CD4-positive, alpha-beta T cell treated with Interleukin-17A for 1 hour (primary cell): ENCODE data around the gene CELSR1.

Experiments used
- DNase-seq: peaks from one replicate; pipeline ENCODE4 v3.0.0-alpha.2; 2020

The CELSR1 gene, protein sequence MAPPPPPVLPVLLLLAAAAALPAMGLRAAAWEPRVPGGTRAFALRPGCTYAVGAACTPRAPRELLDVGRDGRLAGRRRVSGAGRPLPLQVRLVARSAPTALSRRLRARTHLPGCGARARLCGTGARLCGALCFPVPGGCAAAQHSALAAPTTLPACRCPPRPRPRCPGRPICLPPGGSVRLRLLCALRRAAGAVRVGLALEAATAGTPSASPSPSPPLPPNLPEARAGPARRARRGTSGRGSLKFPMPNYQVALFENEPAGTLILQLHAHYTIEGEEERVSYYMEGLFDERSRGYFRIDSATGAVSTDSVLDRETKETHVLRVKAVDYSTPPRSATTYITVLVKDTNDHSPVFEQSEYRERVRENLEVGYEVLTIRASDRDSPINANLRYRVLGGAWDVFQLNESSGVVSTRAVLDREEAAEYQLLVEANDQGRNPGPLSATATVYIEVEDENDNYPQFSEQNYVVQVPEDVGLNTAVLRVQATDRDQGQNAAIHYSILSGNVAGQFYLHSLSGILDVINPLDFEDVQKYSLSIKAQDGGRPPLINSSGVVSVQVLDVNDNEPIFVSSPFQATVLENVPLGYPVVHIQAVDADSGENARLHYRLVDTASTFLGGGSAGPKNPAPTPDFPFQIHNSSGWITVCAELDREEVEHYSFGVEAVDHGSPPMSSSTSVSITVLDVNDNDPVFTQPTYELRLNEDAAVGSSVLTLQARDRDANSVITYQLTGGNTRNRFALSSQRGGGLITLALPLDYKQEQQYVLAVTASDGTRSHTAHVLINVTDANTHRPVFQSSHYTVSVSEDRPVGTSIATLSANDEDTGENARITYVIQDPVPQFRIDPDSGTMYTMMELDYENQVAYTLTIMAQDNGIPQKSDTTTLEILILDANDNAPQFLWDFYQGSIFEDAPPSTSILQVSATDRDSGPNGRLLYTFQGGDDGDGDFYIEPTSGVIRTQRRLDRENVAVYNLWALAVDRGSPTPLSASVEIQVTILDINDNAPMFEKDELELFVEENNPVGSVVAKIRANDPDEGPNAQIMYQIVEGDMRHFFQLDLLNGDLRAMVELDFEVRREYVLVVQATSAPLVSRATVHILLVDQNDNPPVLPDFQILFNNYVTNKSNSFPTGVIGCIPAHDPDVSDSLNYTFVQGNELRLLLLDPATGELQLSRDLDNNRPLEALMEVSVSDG (N-terminal part only)

DNA sequence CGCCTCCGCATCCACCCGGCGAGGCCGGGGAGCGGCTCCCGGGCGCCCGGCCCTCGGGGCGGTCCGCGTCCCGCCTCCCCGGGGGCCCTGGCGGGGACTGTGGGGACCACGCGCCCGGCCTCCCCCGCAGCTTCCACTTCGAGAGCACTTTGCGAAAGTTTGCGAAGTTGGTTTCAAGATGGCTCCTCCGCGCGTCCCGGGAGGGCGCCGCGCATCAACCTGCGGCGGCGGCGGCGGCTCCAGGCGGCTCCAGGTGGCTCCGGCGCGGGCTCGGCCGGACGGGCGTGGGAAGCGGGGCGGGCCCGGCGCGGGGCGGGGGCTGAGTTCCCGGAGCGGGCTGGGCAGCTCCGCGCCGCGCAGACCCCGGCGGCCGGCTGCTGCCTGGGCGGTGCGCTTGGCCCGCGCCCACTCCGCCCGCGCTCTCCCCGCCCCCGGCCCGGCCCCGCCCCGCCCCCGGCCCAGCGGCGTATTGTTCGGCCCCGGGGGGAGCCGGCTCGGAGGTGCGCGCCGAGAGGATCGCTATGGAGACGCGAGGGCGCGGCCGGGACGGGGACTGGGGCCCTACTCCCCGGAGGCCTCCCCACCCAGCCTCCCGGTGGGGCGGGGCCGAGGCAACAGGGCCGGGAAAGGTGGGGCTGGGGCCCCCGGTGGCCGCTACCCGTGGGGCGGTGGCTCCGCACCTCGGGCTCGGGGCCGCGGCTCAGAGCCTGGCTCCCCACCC, at the start of gene CELSR1:
TSS of gene CELSR1 (minus strand) at position 396 of the 721 bp plus-strand sequence. CDS start 450 bp downstream, outside the sequence.
- DNase-seq = peak; percentile 10

DNA sequence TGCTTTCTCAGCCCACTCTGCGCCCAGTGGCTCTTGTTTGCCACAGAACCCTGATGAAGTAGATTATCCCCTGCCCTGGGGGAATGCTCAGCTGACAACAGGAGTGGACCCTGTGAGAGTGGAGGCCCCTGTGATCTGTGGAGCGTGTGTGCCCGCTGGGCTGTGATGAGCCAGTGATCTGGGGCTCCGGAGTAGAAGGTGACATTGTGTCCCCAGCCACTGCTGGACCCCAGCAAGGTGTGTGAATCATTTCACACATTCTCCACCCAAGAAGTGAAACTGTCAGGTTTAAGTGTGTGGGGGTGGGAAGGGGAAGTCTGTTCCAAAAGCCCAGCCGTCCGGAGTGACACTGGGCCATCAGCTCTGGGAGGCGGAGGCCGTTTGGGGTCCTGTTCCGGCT, 49.6 kb upstream of the CELSR1 start:
- no peak for DNase-seq

DNA sequence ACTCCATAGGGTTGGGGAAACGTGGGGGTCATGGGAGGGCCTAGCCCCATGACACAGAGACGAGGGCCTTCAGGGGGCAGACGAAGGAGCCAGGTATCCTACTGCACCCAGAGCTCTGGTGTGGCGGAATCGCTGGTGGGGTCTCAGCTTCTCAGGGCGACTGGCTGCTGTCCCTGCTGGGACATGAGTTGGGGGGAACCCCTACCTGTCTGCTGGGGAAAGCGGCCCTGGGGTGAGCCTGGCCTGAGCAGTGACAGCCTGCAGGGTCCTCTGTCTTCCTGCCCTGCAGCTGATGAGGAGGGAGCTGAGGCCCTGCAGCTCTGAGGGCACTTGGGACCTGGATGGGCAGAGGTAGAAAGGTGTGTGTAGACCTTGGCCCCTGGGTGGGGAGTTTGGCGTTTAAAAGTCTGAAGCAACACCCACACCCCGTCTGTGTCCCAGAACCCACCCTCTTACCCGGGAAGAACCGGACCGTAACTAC, 49.2 kb upstream of the CELSR1 start:
- DNase-seq = no peak

DNA sequence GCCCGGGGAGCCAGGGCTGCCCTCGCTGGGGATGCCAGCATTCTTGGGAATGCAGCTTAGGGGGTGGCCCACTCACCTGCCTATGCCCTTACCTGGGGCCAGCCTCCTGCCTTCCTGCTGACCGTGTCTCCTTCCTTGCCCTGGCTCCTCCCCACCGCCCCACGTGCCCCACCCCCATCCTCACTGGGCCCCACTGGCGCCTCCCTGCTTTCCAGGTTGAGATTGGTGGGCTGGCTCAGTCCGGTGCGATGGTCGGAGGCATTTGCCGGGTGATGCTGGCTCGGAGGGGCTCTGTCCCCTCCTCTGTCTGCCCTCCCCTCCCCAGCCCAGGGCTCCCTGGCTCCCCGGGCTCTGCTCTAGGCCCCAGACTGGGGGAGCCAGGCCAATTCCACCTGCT, 48.7 kb upstream of the CELSR1 start:
- DNase-seq = no peak

DNA sequence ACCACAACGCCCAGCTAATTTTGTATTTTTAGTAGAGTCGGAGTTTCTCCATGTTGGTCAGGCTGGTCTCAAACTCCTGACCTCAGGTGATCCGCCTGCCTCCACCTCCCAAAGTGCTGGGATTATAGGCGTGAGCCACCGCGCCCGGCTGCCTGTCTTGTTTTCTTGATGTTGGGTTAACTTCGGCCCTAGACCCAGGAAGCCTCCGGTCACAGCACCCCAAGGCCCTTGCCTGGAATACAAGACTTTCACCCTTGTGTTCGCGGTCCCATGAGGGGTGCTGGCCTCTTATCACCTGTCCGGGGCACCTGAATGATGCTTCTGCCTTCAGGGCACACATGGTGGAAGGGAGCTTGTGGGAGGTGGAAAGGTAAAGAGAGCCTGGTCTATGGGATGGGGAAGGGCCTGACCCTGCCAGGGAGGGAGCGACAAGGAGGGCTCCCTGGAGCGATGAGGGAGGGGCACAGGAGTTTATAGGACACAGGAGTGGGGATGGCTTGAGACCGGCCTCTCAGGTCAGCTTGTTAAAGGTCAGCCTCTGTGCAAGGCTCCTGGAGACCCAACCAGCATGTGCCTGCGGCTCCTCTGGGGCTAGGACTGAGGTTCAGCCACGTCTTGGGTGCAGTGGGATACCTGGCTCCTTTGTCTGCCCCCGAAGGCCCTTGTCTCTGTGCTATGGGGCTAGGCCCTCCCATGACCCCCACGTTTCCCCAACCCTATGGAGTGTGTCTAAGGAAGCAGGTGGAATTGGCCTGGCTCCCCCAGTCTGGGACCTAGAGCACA, 48.1 kb upstream of the CELSR1 start:
- no peak for DNase-seq

DNA sequence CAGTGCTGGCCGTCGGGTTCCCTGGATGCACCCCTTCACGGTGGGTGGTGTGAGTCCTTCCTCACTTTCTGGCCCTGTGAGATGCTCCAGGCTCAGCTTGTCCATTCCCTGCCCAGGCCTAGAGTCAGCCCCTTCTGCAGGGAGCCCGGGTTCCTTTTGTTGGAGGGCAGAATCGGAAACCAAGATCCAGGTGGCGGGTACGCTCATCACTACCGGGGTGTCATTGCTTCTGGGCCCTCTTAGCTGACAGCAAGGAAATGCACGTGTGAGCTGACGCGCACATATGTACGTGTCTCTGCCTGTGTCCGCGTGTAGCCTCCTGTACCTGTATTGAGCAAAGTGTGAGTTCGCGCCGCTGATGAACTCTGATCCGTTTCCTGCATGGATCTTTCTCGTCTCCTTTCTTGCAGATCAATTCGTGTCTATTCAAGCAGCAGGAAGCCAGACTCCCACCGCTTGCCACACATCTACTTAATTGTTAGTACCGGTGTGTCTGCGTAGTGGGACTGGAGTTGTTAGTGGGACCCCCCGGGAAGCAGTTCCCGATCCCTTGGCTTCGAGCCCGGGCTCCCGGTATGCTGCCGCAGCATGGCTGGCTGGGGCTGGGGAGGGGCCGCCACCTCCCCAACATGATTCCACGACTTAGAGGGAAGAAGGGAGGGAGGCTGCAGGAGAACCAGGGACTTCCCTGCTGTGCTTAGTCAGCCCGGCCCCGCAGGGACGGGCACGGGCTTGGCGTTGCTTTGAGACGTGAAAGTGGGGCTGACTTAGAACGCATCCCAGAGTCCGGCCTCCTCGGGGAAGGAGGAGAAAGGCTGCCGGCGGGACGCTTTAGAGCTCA, 46.9 kb upstream of the CELSR1 start:
- no peak for DNase-seq

DNA sequence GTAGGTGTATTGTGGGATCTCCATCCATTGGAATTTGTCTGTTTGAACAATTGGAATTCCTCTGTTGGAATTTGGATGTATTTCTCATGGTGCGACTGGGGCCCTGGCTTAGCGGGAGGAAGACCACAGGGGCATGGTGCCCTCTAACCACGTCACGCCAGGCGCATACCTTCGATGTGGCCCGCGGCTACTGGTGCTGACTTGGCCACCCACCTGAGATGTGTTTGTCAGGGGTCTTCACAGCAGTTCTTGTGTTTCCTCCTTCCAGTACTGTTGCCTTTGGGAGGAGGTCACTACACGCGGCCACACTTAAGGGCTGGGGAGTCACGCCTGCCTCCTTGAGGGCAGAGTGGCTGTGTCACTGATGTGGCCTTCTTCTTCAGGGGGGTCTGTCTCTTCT, 46.2 kb upstream of the CELSR1 start:
- no peak for DNase-seq

DNA sequence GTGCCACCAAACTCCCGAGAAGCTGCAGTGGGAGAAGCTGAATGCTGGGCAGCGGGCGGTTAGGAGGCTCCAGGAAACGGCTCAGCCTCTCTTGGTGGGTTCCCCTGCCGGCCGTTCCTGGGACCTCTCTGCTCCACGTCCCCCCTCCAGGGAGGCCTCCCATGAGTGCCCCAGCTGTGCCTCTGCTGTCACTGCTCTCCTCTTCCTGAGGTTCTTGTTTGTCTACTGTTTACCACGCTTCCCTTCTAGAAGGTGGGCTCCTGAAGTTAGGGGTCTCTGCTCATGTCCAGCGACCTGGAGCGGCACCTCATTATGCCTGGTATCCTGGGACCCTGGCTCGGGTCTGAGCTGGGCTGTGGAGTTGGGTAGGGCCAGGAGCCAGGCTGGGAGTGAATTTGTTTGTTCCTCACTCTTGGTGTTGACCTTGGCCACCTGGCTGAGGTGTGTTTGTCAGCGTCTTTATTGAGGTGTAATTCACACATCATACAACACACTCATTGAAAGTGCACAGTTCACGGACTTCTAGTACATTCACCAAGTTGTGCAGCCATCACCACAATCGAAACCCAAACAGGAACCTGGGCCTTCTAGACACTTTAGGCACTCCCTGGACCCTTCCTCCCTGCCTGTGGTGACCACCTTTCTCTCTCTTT, 45.0 kb upstream of the CELSR1 start:
- DNase-seq = no peak

DNA sequence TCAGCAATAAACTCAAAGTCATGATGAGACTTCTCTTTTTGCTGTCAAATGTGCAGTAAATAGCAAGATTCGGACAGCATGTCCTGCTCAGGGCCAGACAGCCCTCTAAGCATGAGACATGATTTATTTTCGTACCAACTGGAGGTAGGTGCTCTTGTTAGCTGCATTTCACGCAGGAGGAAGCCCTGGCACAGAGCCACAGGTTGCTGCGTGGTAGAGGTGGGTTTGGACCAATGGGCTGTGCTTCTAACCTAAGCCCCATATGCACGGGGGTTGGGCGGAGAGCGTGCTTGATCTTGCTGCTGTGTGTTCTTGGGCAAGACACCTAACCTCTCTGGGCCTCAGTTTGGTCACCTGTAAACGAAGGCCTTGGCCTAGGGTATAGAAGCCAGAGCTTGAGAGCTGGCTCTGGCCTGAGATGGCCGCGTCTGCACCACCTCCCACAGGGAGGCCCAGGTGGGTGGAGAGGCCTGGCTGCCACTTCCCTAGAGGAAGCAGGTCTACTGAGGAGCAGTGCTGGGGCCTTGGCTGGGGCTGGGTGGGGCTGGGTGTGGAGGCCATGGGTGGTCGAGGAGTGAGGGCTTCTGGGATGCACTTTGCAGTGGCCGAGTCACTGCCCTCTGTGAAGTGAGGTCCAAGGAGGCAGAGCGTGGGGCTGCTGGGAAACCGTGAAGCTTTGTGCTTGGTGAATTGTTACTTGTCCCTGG, 44.3 kb upstream of the CELSR1 start:
- no peak for DNase-seq

DNA sequence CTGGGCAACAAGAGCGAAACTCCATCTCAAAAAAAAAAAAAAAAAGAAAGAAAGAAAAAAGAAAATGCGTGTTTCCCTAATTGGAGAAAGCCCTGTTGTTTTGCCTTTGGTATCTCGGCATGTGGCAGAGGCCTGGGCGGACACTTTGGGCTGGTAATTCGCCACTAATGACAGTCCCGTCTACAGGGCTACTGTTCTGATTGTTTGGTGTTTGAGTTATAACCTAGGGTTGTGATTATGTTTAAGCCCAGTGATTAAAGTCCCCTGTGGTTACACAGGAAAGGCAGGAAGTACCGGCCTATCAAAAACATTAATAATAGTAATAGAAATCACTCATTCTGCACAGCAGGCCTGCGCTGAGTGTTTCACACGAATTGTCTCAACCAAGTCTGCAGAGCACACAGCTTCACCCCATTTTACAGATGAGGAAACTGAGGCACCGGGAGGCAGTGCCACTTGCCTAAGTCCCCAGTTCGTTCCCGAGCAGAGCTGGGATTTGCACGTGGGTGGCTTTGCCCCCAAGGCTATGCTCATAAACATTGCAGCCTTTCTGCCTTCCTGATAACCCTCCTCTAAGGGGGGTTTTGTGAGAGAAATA, 43.6 kb upstream of the CELSR1 start:
- no peak for DNase-seq

DNA sequence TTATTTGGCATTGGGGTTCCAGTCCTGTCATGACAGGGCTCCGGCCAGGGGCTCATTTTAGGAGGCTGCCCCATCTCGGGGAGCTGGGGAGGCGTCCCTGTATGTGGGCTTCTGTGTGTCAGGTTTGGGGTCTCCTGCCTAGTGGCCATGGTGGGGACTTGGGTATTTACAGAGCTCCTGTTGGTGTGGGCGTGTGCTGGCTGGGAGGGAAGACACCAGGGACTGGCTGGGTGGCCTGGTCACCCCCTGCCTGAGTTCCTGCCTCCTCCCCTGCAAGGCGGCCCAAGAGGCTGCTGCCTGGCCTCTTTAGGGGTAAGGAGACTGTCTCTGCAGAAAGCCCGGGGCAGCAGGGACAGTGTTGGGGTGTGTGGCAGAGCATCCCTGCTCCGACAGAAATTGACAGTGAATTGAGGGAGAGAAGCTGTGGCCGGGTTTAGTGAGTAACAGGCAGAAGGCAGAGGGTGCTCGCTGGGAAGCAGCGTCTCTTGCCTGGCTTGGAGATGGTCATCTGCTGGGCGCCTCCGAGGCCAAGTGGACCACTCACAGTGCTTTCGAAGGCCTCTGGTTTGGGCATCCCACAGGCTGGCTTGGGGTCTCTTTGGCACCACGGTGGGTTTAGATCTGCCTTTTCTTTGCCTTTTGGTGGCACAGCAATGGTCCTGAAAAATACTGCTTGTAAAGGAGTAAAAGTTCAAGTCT, 42.5 kb upstream of the CELSR1 start:
- no peak for DNase-seq

DNA sequence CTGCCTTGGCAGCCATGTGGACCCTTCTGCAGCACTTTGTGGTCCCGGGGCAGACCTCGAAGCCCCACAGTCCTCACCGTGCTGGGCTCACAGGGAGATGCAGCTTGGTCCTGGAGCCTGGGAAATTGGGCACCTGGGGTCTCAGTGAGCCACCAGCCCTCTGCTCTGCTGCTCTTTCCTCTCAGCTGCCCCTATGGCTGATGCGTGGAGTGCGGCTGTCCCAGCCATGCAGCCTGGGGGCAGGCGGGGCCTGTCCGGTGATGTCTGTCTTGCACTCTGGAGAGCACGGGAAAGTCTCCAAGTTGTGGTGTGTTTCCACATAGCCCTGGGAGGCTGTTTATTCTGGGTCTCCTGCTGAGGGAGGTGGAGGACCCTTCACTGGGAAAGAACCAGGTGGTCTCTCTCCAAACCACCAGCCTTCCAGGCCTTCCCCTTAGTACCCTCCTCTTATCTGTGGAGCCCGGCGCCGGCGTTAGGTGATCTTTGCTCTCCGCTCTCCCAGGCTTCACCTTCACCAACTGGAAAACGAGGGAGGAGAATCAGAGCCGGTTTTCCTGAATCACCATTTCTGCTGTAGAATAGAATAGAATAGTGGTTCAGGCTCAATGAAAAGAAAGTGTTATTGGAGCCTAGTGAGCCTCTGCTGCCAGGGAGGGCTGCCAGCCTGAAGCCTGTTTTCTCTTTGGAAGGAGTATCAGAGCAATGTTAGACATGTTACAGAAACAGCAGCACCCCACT, 41.6 kb upstream of the CELSR1 start:
- DNase-seq = no peak

DNA sequence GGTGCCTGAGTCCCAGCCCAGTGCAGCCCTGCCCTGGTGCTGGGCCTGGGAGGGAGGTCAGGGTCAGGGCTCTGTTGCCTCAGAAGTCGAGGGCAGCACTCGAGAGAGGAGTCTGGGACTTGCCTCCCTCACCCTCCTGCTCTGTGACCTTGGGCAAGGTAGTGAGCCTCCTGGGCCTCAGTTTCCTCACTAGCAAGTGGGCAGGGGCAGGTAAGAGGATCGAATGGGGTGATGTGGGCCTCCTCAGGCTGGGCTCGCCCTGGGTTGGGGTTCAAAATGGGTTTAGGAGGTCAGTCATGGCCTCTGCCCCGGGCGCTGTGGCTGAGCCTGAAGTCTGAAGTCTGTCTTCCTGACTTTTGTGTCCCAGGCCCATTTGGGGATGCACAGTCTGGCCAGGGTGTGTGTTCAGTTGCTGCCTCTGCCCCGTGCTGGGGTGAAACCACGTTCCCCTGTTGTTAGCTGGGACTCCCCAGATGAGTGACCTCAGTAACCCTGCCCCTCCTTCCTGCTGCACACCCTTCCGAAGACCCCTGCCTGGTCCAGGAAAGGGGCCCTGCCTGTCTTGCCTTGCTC, 40.9 kb upstream of the CELSR1 start:
- DNase-seq = no peak

DNA sequence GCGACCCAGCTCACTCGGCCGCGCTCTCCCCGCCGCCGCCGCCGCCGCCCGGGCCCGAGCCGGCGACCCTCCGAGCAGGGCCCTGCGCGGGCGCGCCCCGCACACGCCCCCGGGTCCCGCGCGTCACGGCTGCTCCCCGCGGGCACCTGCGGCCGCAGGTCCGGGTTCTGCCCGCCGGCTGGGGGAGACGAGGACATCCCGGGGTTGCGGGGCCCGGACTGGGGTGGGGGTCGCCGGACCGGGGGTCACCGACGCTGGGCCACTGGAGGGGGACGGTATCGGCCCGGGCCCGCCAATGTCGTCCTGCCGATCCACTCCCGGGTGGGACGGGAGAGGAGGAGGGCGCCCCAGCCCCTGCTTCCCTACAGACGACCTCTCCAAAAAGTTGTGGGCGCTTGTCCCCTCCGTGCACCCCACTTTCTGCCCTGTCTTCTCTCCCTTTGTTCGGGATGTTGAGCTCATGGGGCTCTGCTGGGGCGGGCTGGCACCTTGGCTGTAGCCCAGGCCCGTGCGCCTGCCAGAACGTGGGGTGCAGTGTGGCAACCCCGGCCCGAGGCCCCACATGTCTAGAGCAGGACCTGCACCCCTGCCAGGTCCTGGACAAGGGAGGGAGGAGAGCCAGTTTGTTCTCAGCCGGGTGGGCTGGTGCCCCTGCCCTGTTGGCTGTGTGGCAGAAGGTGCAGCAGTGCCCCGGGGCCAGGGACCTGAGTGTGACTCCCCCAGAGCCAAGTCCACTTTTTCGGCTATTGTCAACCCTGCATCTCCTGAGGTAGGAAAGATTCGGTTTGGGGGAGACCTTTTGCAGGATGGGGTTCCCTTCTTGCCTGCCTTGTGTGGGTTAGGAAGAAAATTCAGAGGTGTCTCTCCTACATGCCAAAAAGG, 40.2 kb upstream of the CELSR1 start:
- no peak for DNase-seq

DNA sequence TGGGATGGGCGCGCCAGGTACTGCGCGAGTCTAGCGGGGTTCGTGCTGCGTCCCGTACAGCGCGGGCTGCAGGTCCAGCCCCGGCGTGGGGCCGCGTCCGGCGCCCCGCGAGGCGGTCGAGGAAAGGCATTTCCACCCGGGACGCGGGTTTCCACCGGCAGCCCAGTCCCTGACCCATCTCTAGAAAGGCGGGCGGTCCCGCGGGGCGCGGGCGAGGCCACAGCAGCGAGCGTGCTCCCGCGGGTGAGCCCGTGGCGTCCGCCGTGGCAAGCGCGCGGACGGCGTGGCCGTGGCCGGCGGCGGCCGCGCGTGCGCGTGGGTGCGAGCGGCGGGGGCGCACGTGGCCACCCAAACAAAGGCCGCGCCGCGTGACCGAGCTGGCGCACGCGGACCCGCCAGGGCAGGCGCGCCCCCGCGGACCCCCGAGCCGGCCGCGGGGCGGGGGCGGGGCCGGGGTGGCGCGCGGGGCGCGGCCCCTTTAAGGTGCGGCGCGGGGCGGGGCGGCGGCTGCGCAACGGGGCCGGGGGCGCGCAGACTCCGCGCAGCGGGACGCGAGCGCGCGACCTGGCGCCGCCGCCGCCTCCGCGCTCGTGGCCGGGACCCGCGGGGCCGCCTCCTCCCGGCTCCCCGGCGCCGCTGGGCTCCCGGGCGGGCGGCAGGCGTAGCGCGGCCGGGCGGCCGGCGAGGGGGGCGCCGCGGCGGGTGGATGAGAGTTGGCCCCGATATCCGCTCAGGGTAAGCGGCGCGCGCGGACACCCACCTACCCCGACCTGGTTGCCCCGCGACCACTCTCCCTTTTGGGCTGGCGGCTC, 39.3 kb upstream of the CELSR1 start:
- peak; percentile 67 for DNase-seq
